ENCODE measurements around the gene MPZL1. TPM values are rescaled to one million over a fixed set of nuclear protein-coding genes. Genes with fewer than 3 reads are reported as not detected.
"Not testable (repeated sequence)": the region's sequence is repeated elsewhere in the genome, so short reads cannot be mapped to it uniquely, and the experiment has no call there.

The MPZL1 gene
- total RNA-seq, 1 experiment from 2014 or later = 71.7 TPM

DNA sequence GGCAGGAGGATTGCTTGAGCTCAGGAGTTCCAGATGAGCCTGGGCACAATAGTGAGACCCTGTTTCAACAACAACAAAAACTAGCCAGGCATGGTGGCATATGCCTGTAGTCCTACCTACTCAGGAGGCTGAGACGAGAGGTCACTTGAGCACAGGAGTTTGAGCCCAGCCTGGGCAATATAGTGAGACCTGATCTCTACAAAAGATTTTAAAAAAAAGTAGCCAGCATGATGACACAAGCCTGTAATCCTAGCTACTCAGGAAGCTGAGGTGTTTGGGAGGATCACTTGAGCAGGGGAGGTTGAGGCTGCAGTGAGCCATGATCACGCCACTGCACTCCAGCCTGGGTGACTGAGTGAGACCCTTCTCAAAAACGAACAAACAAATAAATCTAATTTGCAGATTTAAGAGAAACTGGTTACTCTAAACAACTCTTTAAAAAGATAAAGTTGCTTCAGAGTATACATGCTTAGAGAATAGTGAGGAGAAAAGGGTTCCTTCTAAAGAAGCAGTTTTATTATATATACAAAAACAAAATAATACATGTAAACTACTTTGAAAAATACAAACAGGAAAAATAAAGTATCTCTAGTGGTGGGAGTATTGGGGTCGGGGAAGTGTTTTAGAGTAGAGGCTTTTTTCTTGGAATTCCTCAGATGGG, 103.8 kb downstream of the MPZL1 start:
- ATAC-seq (no peak), DNase-seq (ENCODE audit: low spot score) (no peak)
- Mint-ChIP-seq H3K36me3 (no peaks in the 10 kb centered on the region), H3K27me3 (ENCODE audit: low read depth) (no peaks in the 10 kb centered on the region), H3K4me3 (no peak overlapping the region), H3K27ac (no peak overlapping the region), H3K4me1 (peaks cover 29% of the 10 kb centered on the region), H3K9me3 (no peaks in the 10 kb centered on the region)
- POLR2A ChIA-PET = no interaction called here
- CTCF ChIA-PET = interaction anchor here (1.5 kb wide), 1 partner anchor 22 kb away, joined by 4 read pairs; no protein-coding TSS in a partner anchor
- peak; percentile 34; the same call in 1 of the 2 replicates for TF ChIP-seq ZNF121 (CRISPR knock-in tag; IDR thresholded peaks at IDR 0.05)
- TF ChIP-seq ZNF671 (CRISPR knock-in tag; IDR thresholded peaks at IDR 0.05) = no peak

DNA sequence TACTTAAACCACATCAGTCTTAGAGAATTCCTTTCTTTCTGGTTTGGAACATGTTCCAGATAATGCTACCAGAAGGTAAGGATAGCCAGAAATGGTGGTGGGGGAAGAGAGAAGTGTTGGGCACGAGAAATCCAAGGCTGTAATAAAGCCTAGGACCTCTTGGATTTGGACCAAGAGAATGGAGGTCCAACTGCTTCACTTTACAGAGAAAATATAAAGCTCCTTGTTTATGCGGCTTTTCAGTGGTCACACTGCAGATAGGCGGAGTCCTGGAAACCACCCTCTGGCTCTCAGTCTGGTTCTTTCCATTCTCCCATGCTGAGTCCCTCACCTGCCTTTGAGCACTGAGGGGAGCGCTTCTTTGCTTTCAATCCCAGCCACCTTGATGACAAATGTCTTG, 104.3 kb downstream of the MPZL1 start:
- POLR2A ChIA-PET = no interaction called here
- peaks cover 28% of the 10 kb centered on the region for H3K4me1 Mint-ChIP-seq
- ATAC-seq = no peak
- H3K4me3 Mint-ChIP-seq = no peak overlapping the region
- no peak for DNase-seq (ENCODE audit: low spot score)
- no peaks in the 10 kb centered on the region for H3K27me3 Mint-ChIP-seq (ENCODE audit: low read depth)
- H3K9me3 Mint-ChIP-seq = no peaks in the 10 kb centered on the region
- H3K36me3 Mint-ChIP-seq = no peaks in the 10 kb centered on the region
- H3K27ac Mint-ChIP-seq = no peak overlapping the region
- TF ChIP-seq ZNF219 (CRISPR knock-in tag; IDR thresholded peaks at IDR 0.05; ENCODE audit: borderline replicate concordance) (no peak), ZNF671 (CRISPR knock-in tag; IDR thresholded peaks at IDR 0.05) (no peak)
- TF ChIP-seq, protein P1, sequence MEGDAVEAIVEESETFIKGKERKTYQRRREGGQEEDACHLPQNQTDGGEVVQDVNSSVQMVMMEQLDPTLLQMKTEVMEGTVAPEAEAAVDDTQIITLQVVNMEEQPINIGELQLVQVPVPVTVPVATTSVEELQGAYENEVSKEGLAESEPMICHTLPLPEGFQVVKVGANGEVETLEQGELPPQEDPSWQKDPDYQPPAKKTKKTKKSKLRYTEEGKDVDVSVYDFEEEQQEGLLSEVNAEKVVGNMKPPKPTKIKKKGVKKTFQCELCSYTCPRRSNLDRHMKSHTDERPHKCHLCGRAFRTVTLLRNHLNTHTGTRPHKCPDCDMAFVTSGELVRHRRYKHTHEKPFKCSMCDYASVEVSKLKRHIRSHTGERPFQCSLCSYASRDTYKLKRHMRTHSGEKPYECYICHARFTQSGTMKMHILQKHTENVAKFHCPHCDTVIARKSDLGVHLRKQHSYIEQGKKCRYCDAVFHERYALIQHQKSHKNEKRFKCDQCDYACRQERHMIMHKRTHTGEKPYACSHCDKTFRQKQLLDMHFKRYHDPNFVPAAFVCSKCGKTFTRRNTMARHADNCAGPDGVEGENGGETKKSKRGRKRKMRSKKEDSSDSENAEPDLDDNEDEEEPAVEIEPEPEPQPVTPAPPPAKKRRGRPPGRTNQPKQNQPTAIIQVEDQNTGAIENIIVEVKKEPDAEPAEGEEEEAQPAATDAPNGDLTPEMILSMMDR (IDR thresholded peaks at IDR 0.05) = no peak
- TF ChIP-seq, protein P2, sequence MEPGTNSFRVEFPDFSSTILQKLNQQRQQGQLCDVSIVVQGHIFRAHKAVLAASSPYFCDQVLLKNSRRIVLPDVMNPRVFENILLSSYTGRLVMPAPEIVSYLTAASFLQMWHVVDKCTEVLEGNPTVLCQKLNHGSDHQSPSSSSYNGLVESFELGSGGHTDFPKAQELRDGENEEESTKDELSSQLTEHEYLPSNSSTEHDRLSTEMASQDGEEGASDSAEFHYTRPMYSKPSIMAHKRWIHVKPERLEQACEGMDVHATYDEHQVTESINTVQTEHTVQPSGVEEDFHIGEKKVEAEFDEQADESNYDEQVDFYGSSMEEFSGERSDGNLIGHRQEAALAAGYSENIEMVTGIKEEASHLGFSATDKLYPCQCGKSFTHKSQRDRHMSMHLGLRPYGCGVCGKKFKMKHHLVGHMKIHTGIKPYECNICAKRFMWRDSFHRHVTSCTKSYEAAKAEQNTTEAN (CRISPR knock-in tag; IDR thresholded peaks at IDR 0.05) = no peak
- CTCF ChIA-PET = interaction anchor here (1.5 kb wide), 1 partner anchor 23 kb away, joined by 4 read pairs; no protein-coding TSS in a partner anchor

DNA sequence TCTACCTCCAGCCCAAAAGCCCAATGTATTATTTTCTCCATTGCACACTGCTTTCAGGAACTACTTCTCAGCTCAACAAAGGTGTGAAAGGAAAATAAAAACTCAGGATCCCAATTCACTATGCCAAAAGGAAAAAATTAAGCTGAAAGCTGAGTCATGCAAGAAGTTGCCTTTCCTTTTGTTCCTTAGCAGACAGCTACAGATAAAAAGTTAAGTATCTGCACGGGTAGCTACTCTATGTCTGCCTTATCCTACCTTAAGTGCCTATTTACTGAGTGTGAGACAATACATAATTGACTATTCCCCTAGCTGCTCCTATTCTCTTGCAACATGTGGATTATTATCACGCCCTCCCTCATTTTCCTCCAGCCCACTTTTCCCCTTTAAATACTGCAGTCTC, 108.1 kb downstream of the MPZL1 start:
- no peaks in the 10 kb centered on the region for H3K36me3 Mint-ChIP-seq
- H3K9me3 Mint-ChIP-seq = no peaks in the 10 kb centered on the region
- H3K27me3 Mint-ChIP-seq (ENCODE audit: low read depth) = no peaks in the 10 kb centered on the region
- H3K27ac Mint-ChIP-seq = peak overlapping the region; percentile 57; the same call in 1 of the 2 replicates
- ATAC-seq (no peak), DNase-seq (ENCODE audit: low spot score) (no peak)
- peaks cover 26% of the 10 kb centered on the region for H3K4me1 Mint-ChIP-seq
- ChIA-PET POLR2A (interaction anchor here (0.7 kb wide), 1 partner anchor 13 kb away, joined by 3 read pairs; no protein-coding TSS in a partner anchor), CTCF (interaction anchor here (1.0 to 1.4 kb wide), 3 partner anchors 27 to 253 kb away, joined by 4 read pairs; no protein-coding TSS in a partner anchor)
- no peak overlapping the region for H3K4me3 Mint-ChIP-seq
- TF ChIP-seq CBFB (CRISPR knock-in tag; IDR thresholded peaks at IDR 0.05; ENCODE audit: low read depth) = no peak
- TF ChIP-seq NFYB (CRISPR knock-in tag; conservative IDR thresholded peaks at IDR 0.05; ENCODE audit: low read depth) = no peak
- TF ChIP-seq CREB1 (CRISPR knock-in tag; IDR thresholded peaks at IDR 0.05) = no peak
- no peak for TF ChIP-seq NR2C2 (CRISPR knock-in tag; IDR thresholded peaks at IDR 0.05)
- TF ChIP-seq, protein P3, sequence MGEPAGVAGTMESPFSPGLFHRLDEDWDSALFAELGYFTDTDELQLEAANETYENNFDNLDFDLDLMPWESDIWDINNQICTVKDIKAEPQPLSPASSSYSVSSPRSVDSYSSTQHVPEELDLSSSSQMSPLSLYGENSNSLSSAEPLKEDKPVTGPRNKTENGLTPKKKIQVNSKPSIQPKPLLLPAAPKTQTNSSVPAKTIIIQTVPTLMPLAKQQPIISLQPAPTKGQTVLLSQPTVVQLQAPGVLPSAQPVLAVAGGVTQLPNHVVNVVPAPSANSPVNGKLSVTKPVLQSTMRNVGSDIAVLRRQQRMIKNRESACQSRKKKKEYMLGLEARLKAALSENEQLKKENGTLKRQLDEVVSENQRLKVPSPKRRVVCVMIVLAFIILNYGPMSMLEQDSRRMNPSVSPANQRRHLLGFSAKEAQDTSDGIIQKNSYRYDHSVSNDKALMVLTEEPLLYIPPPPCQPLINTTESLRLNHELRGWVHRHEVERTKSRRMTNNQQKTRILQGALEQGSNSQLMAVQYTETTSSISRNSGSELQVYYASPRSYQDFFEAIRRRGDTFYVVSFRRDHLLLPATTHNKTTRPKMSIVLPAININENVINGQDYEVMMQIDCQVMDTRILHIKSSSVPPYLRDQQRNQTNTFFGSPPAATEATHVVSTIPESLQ (CRISPR knock-in tag; IDR thresholded peaks at IDR 0.05) = no peak
- TF ChIP-seq, protein P4, sequence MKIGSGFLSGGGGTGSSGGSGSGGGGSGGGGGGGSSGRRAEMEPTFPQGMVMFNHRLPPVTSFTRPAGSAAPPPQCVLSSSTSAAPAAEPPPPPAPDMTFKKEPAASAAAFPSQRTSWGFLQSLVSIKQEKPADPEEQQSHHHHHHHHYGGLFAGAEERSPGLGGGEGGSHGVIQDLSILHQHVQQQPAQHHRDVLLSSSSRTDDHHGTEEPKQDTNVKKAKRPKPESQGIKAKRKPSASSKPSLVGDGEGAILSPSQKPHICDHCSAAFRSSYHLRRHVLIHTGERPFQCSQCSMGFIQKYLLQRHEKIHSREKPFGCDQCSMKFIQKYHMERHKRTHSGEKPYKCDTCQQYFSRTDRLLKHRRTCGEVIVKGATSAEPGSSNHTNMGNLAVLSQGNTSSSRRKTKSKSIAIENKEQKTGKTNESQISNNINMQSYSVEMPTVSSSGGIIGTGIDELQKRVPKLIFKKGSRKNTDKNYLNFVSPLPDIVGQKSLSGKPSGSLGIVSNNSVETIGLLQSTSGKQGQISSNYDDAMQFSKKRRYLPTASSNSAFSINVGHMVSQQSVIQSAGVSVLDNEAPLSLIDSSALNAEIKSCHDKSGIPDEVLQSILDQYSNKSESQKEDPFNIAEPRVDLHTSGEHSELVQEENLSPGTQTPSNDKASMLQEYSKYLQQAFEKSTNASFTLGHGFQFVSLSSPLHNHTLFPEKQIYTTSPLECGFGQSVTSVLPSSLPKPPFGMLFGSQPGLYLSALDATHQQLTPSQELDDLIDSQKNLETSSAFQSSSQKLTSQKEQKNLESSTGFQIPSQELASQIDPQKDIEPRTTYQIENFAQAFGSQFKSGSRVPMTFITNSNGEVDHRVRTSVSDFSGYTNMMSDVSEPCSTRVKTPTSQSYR (CRISPR knock-in tag; IDR thresholded peaks at IDR 0.05) = no peak
- TF ChIP-seq ZNF396 (CRISPR knock-in tag; IDR thresholded peaks at IDR 0.05; ENCODE audit: borderline replicate concordance) = no peak
- no peak for TF ChIP-seq SMAD3 (CRISPR knock-in tag; IDR thresholded peaks at IDR 0.05; ENCODE audit: borderline replicate concordance)
- TF ChIP-seq, protein P5, sequence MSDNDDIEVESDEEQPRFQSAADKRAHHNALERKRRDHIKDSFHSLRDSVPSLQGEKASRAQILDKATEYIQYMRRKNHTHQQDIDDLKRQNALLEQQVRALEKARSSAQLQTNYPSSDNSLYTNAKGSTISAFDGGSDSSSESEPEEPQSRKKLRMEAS (CRISPR knock-in tag; IDR thresholded peaks at IDR 0.05) = no peak

DNA sequence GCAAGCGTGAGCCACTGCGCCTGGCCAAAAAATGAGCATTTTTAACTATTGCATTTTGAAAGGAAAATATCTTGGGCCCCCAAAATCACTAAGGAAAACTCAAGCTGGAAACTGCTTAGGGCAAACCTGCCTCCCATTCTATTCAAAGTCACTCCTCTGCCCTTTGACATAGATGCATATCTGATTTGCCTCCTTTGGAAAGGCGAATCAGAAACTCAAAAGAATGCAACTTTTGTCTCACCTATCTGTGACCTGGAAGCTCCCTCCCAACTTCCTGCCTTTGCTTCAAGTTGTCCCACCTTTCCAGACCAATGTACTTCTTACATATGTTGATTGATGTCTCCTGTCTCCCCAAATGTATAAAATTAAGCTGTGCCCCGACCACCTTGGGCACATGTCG, 108.9 kb downstream of the MPZL1 start:
- H3K27me3 Mint-ChIP-seq (ENCODE audit: low read depth); H3K9me3 Mint-ChIP-seq; H3K36me3 Mint-ChIP-seq; ATAC-seq; DNase-seq (ENCODE audit: low spot score); H3K4me3 Mint-ChIP-seq; H3K27ac Mint-ChIP-seq: not testable (repeated sequence)
- H3K4me1 Mint-ChIP-seq = peaks cover 26% of the 10 kb centered on the region
- POLR2A ChIA-PET = interaction anchor here (0.7 kb wide), 1 partner anchor 12 kb away, joined by 3 read pairs; no protein-coding TSS in a partner anchor
- CTCF ChIA-PET = interaction anchor here (1.1 to 1.4 kb wide), 2 partner anchors 28 to 252 kb away, joined by 4 read pairs; no protein-coding TSS in a partner anchor

Data from WTC11 (cell line).